GM19035 (cell line): ENCODE measurements around the gene TMEM208.

ENCODE experiments used
- ATAC-seq: cut with Tn5 transposase; IDR thresholded peaks from one replicate; pipeline ENCODE4 v1.9.1; 2021; ENCODE audit not compliant: unreplicated experiment

Gene TMEM208

DNA sequence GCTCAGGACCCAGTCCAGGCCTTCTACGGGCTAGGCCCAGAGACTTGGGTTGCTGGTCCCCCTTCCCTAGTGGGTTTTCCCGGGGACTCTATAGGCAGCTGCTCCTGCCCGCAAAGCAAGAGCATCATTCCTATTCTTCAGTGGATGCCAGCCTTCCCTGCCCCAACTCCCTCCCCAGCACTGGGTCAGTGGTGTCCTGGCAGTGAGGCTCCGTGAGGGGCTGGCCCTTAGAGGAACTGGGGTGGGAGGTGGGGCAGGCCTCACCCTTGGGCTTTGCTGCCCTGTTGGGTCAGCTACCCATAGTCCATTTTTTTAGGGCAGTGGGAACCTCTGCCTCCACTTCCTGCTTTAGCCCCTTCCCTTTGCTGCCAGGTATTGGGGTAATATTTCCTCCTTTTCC, 44.5 kb downstream of the TMEM208 start:
- ATAC-seq = no peak

DNA sequence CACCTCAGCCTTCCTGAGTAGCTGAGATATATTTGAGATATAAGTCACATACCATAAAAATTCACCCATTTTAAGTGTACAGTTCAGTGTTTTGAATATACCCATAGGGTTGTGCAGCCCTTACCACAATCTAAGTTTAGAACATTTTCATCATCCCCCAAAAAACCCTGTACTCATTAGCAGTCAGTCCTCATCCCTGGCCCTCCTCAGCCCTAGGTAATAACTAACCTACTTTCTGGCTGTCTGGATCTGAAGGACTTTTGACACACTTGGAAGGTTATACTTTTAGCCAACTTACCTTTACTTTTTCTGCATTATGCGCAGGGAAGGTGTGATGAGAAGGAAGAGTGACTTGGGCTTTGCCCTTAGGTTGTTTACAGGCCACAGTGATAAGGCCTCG, 48.4 kb downstream of the TMEM208 start:
- no peak for ATAC-seq

- no peak for ATAC-seq
Measured at GRCh38 chr16:67277294-67277998, 50.5 kb downstream of the TMEM208 start.

DNA sequence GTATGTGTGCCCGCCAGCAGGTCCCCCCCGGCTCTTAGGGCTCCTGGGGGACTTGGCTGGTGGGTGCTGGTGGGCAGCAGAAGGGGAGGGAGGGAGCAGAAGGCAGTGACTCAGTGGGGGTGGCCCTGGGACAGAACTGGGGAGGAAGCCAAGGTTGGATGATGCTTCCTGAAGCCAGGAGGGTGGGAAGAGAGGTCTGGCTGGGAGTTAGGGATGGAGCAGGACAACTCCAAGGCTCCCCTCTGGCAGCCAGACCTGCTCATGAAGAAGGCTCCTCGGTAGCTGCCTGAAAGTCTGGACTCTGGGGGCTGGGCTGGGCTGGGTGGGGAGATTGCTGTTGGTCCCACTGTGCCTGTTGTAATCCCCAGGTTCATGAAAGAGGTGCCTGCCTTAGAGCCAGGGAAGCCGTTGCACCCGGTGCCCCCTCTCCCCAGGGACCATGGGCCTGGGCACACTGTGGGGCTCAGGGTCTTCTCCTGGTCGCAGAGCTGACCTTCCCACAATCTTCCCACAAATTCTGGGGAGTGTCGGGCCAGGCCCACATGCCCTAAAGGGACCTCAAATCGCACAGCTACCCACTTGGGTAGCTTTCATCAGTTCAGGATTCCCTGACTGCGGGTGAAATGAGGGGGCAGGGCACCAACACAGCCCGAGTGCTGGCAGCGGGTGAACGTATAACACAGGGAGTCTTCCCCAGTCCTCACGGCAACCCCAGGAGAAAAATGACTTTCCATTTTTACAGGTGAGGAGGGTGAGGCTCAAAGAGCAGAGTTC, 51.3 kb downstream of the TMEM208 start:
- no peak for ATAC-seq
